ENCODE data around the gene FRYL.
A peak's percentile ranks its signal among the peaks of the same experiment; 100 is the strongest.

The FRYL gene

GRCh38 chr4:48772556-48772955, 7.5 kb downstream of the FRYL start:
- Histone ChIP-seq H3K4ac (ENCODE audit: low read depth, low read length) (peak overlapping the region; percentile 89), H2AK5ac (ENCODE audit: low read length) (no peak overlapping the region), H3K9me3 (ENCODE audit: insufficient read depth, low read depth, low read length) (no peaks in the 10 kb centered on the region), H2BK12ac (ENCODE audit: low read length) (no peak overlapping the region), H4K8ac (ENCODE audit: low read depth, low read length) (no peak overlapping the region), H2BK5ac (ENCODE audit: low read depth, low read length, poor library complexity) (no peak overlapping the region), H3K14ac (ENCODE audit: low read length) (no peak overlapping the region), H3K27ac (ENCODE audit: low read depth, low read length) (no peak overlapping the region), H4K12ac (ENCODE audit: low read depth, low read length) (no peak overlapping the region), H3K4me2 (ENCODE audit: low read length) (no peak overlapping the region), H2AFZ (ENCODE audit: insufficient read depth, low read length, poor library complexity) (no peak overlapping the region), H4K91ac (ENCODE audit: low read depth, low read length) (no peak overlapping the region), H3K9ac (ENCODE audit: low read length) (no peak overlapping the region), H3K79me2 (ENCODE audit: control insufficient read depth, insufficient read depth, low read length, poor library complexity) (peaks cover 2% of the 10 kb centered on the region), H3K79me1 (ENCODE audit: low read length) (no peaks in the 10 kb centered on the region), H3K18ac (ENCODE audit: low read length) (no peak overlapping the region), H3K4me3 (ENCODE audit: low read depth, low read length) (no peak overlapping the region), H3K27me3 (ENCODE audit: insufficient read depth, low read length) (no peaks in the 10 kb centered on the region), H3K23ac (ENCODE audit: low read length) (no peak overlapping the region), H3K4me1 (ENCODE audit: control insufficient read depth in 1 of 2, insufficient read depth in 2 of 2, low read length in 2 of 2) (peaks cover 0 to 2% of the 10 kb centered on the region in 2 experiments), H3K36me3 (ENCODE audit: control insufficient read depth in 1 of 2, insufficient read depth in 2 of 2, low read length in 2 of 2) (peaks cover 0 to 2% of the 10 kb centered on the region in 2 experiments), H2BK120ac (ENCODE audit: insufficient read depth, low read length, poor library complexity) (no peak overlapping the region)
- no peak for DNase-seq
- no CpG with 5 or more reads among the region's 3 CpGs for WGBS (ENCODE audit: extremely low coverage, insufficient coverage, insufficient read length)

GRCh38 chr4:48767055-48767929, 12.8 kb downstream of the FRYL start:
- Histone ChIP-seq H2AK5ac (ENCODE audit: low read length) (no peak overlapping the region), H3K14ac (ENCODE audit: low read length) (no peak overlapping the region), H3K23ac (ENCODE audit: low read length) (no peak overlapping the region), H3K4me2 (ENCODE audit: low read length) (no peak overlapping the region), H3K4ac (ENCODE audit: low read depth, low read length) (no peak overlapping the region), H3K79me1 (ENCODE audit: low read length) (no peaks in the 10 kb centered on the region), H2BK120ac (ENCODE audit: insufficient read depth, low read length, poor library complexity) (no peak overlapping the region), H2AFZ (ENCODE audit: insufficient read depth, low read length, poor library complexity) (no peak overlapping the region), H3K36me3 (ENCODE audit: control insufficient read depth in 1 of 2, insufficient read depth in 2 of 2, low read length in 2 of 2) (no peaks in the 10 kb centered on the region), H3K4me3 (ENCODE audit: low read depth, low read length) (no peak overlapping the region), H3K4me1 (ENCODE audit: control insufficient read depth in 1 of 2, insufficient read depth in 2 of 2, low read length in 2 of 2) (no peaks in the 10 kb centered on the region), H2BK12ac (ENCODE audit: low read length) (no peak overlapping the region), H3K9me3 (ENCODE audit: insufficient read depth, low read depth, low read length) (no peaks in the 10 kb centered on the region), H3K18ac (ENCODE audit: low read length) (no peak overlapping the region), H3K79me2 (ENCODE audit: control insufficient read depth, insufficient read depth, low read length, poor library complexity) (peaks cover 2% of the 10 kb centered on the region), H4K8ac (ENCODE audit: low read depth, low read length) (no peak overlapping the region), H3K27ac (ENCODE audit: low read depth, low read length) (no peak overlapping the region), H3K9ac (ENCODE audit: low read length) (no peak overlapping the region), H4K91ac (ENCODE audit: low read depth, low read length) (no peak overlapping the region), H3K27me3 (ENCODE audit: insufficient read depth, low read length) (no peaks in the 10 kb centered on the region), H4K12ac (ENCODE audit: low read depth, low read length) (no peak overlapping the region), H2BK5ac (ENCODE audit: low read depth, low read length, poor library complexity) (no peak overlapping the region)
- WGBS (ENCODE audit: extremely low coverage, insufficient coverage, insufficient read length), result no CpG with 5 or more reads among the region's 12 CpGs
- DNase-seq, result no peak

DNA sequence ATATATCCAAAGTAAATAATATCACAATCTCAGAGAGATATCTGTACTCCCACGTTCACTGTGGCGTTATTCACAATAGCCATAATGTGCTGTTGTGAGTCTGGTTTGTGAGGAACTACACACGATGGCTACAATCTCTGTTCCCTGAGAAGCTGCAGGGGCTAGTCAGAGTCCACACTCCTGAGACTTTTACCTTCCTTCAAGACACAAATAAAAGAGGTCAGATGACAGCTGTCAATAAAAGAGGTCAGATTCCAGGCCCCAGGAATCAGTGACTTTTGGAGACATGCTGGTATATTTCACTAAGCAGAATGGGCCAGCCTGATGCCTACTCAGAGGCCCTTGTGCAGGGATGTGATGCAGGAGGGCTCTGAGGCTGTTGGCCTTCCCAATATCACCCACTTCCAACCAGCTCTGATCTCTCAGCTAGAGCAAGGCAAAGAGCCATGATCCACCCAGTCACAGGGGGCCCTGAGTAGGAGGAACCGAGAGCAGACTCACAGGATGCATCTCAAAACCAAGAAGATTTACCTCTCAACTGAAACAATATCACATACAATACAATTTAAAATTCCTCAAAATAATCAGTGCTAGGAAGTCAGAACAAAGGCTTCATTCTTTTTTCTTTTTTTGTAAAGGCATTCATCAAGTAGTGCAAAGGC, 13.8 kb downstream of the FRYL start:
- Histone ChIP-seq H2BK5ac (ENCODE audit: low read depth, low read length, poor library complexity) (no peak overlapping the region), H2BK12ac (ENCODE audit: low read length) (no peak overlapping the region), H3K18ac (ENCODE audit: low read length) (no peak overlapping the region), H2BK120ac (ENCODE audit: insufficient read depth, low read length, poor library complexity) (no peak overlapping the region), H3K27ac (ENCODE audit: low read depth, low read length) (no peak overlapping the region), H3K79me2 (ENCODE audit: control insufficient read depth, insufficient read depth, low read length, poor library complexity) (peaks cover 2% of the 10 kb centered on the region), H3K9me3 (ENCODE audit: insufficient read depth, low read depth, low read length) (no peaks in the 10 kb centered on the region), H3K79me1 (ENCODE audit: low read length) (no peaks in the 10 kb centered on the region), H4K91ac (ENCODE audit: low read depth, low read length) (no peak overlapping the region), H3K4ac (ENCODE audit: low read depth, low read length) (peak overlapping the region; percentile 47), H3K4me3 (ENCODE audit: low read depth, low read length) (no peak overlapping the region), H4K12ac (ENCODE audit: low read depth, low read length) (no peak overlapping the region), H3K36me3 (ENCODE audit: control insufficient read depth in 1 of 2, insufficient read depth in 2 of 2, low read length in 2 of 2) (no peaks in the 10 kb centered on the region), H3K27me3 (ENCODE audit: insufficient read depth, low read length) (no peaks in the 10 kb centered on the region), H2AFZ (ENCODE audit: insufficient read depth, low read length, poor library complexity) (no peak overlapping the region), H3K4me1 (ENCODE audit: control insufficient read depth in 1 of 2, insufficient read depth in 2 of 2, low read length in 2 of 2) (no peaks in the 10 kb centered on the region), H3K14ac (ENCODE audit: low read length) (no peak overlapping the region), H4K8ac (ENCODE audit: low read depth, low read length) (no peak overlapping the region), H3K4me2 (ENCODE audit: low read length) (no peak overlapping the region), H3K23ac (ENCODE audit: low read length) (no peak overlapping the region), H3K9ac (ENCODE audit: low read length) (no peak overlapping the region), H2AK5ac (ENCODE audit: low read length) (no peak overlapping the region)
- no CpG with 5 or more reads among the region's 4 CpGs for WGBS (ENCODE audit: extremely low coverage, insufficient coverage, insufficient read length)
- DNase-seq, result no peak

DNA sequence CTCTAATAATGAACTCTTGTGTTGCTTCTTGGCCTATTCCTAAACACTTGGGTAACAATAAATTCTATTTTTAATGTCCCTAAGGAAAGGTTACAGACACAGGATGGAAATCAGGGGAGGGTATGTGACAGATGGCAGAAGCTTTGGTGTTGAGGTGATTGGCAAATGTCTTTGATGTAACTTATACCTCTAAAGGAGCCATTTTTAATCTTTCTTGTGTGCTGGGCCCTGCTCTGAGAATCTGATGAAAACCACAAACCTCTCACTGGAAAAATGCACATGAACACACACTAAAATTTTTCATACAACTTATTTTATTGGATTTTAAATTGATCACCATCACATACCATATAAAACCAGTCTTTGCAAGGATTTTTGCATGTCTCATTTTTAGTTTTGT, 17.7 kb downstream of the FRYL start:
- no peak overlapping the region for H3K27ac ChIP-seq (ENCODE audit: low read depth, low read length)

More for the DNA sequence above, 17.7 kb downstream of the FRYL start:
- H3K79me1 ChIP-seq (ENCODE audit: low read length), result no peaks in the 10 kb centered on the region
- H3K27me3 ChIP-seq (ENCODE audit: insufficient read depth, low read length), result no peaks in the 10 kb centered on the region
- H3K23ac ChIP-seq (ENCODE audit: low read length), result no peak overlapping the region
- H2BK12ac ChIP-seq (ENCODE audit: low read length), result no peak overlapping the region
- H3K9me3 ChIP-seq (ENCODE audit: insufficient read depth, low read depth, low read length), result no peaks in the 10 kb centered on the region
- no peak overlapping the region for H3K18ac ChIP-seq (ENCODE audit: low read length)
- peaks cover 0 to 2% of the 10 kb centered on the region in 2 experiments for H3K36me3 ChIP-seq (ENCODE audit: control insufficient read depth in 1 of 2, insufficient read depth in 2 of 2, low read length in 2 of 2)
- H3K14ac ChIP-seq (ENCODE audit: low read length), result no peak overlapping the region
- H3K9ac ChIP-seq (ENCODE audit: low read length), result no peak overlapping the region
- no peak overlapping the region for H3K4me3 ChIP-seq (ENCODE audit: low read depth, low read length)
- no peak for DNase-seq
- H3K4ac ChIP-seq (ENCODE audit: low read depth, low read length), result no peak overlapping the region
- H3K4me1 ChIP-seq (ENCODE audit: control insufficient read depth in 1 of 2, insufficient read depth in 2 of 2, low read length in 2 of 2), result no peaks in the 10 kb centered on the region
- H4K8ac ChIP-seq (ENCODE audit: low read depth, low read length), result no peak overlapping the region
- H2BK120ac ChIP-seq (ENCODE audit: insufficient read depth, low read length, poor library complexity), result no peak overlapping the region
- no peak overlapping the region for H3K4me2 ChIP-seq (ENCODE audit: low read length)
- no peak overlapping the region for H2AK5ac ChIP-seq (ENCODE audit: low read length)
- no peak overlapping the region for H2BK5ac ChIP-seq (ENCODE audit: low read depth, low read length, poor library complexity)
- H2AFZ ChIP-seq (ENCODE audit: insufficient read depth, low read length, poor library complexity), result no peak overlapping the region
- H4K12ac ChIP-seq (ENCODE audit: low read depth, low read length), result no peak overlapping the region
- no peaks in the 10 kb centered on the region for H3K79me2 ChIP-seq (ENCODE audit: control insufficient read depth, insufficient read depth, low read length, poor library complexity)
- H4K91ac ChIP-seq (ENCODE audit: low read depth, low read length), result no peak overlapping the region

Measured in trophoblast cell (in vitro differentiated cells and primary cell).